GM21723 (cell line): ENCODE results near the gene MRM2.

Experiments used
- ATAC-seq: cut with Tn5 transposase; IDR thresholded peaks from one replicate; pipeline ENCODE4 v1.9.1; 2021; ENCODE audit warnings: mild to moderate bottlenecking, moderate library complexity; ENCODE audit not compliant: unreplicated experiment

MRM2 gene

DNA sequence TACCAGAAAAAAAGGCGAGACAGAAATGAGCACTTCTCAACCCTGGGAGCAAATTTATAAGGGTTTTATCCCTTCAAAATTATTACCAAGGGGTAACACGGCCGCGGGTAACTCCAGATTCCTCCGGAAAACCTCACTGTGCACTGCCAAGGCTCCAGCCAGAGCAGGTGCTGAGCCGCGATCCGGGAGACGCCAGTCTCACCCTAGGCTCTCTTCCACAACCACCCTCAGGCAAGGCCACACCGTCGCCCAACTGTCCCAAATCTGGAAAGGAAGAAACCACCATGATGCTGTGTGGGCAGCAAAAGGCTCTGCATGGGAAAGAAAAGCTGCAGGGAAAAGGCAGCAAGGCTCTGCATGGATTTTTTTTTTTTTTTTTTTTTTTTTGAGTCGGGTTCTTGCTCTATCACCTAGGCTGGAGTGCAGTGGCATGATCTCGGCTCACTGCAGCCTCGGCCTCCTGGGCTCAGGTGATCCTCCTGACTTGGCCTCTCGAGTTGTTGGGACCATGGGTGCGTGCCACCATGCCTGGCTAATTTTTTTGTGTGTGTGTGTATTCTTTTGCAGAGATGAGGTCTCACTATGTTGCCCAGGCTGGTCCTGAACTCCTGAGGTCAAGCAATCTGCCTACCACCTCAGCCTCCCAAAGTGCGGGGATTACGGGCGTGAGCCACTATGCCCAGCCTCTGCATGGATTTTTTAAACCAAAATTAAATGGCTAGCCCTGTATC, 48.3 kb downstream of the MRM2 start:
- no peak for ATAC-seq

DNA sequence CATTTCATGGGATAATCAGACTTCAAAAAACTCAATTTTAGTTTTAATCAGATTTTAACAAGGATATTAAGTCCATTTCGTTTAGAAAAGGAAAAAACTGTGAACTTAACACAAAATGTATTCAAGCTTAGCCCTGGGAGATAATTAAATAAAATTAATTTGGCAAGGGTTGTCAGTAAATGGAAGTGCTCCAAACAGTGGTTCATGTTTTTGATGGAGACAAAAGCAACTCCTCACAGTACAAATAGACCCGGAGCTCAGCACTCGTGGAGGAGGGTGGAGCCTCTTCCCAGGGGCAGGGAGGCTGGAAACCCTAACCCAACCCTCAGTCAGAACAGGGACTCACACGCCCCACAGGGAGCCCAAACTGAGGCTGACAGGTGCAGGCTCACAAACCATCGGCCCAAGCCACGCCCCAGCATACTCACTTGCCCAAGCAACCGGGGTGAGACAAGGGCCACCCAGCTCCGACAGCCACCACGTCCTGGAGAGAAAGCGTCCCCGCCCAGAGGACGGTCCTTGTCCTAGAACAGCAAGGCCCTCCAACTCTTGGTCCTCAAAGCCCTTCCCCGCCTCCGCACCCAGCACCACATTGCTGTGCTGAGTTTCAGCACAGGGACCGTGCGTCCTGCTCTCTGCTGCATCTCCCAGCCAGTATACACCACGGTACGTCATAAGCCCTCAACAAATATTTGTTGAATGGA, 49.0 kb downstream of the MRM2 start:
- no peak for ATAC-seq

DNA sequence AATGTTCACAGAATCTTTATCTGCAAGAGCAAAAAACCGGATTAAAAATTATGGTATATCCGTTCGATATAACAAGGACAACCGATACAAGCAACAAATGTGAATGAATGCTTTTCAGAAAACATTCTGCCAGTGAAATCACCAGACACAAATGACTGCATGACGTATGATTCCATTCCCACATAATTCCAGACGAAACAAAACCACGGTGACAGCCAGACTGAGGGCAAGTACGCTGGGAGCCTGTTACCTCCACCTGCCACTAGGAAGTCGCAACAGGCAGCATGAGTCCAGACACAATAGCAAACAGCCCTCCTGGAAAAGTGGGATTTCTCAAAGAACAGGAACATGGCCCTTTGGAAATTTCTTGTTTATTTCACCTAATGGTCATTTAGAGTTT, 51.0 kb downstream of the MRM2 start:
- ATAC-seq, result no peak

DNA sequence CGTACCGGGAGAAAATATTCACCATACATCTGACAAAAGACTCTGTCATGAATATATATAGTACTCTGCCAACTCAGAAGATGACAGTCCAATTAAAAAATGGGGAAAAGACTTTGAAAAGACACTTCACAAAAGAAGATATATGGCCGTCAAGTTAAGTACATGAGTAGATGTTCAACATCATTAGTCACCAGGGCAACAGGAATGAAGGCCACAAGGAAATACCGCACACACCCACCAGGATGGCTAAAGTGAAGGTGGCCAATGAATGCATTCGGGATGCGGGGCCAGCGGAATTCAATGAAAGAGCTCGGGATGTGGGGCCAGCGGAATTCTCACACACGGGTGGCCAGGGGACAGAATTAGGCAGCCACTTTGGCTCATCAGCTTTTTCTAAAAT, 51.5 kb downstream of the MRM2 start:
- no peak for ATAC-seq

DNA sequence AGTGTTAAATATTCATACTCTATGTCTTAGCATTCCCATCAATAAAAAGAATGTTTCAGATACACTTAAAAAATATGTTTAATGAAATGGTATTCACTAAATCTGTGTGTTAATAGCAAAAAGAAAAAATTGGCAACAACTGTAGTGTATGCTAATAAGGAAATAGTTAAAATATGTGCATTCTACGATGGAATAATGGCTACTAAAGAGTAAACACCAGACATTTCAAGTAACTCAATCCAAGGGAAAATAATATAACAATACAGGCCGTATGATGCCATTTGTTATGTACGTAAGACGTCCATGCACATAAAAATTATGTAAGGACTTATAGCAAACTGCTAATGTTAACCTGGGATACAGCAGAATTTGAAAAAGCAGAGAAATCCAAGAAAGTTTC, 55.8 kb downstream of the MRM2 start:
- no peak for ATAC-seq

DNA sequence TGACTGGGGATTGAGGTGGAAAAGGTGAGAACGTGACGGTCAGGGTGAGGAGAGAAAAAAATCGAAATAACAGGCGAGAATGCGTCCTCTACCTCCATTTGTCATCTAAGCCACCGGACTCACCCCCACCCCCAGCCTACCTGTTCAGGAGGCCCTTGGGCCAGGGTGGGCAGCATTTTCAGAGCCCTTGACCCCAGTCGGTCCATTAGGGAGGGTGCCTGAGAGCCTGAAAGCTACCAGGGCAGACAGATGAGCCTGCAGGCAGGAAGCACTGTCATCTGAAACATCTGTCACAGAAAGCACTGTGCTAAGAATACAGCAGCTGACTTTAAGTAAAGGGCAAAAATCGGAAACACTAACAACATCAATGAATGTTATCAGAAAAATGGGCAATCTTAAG, 56.3 kb downstream of the MRM2 start:
- no peak for ATAC-seq
